Right ventricle myocardium superior (tissue), 1 donor: ENCODE data around the gene LMAN2L. TPM values are rescaled to one million over a fixed set of nuclear protein-coding genes. Genes with fewer than 3 reads are reported as not detected.

Experiments used
- ATAC-seq: fragments of 200-7000 bp; cut with Tn5 transposase; one replicate; pipeline ENCODE4 v1.9.1; 2020; ENCODE audit warnings: mild to moderate bottlenecking; ENCODE audit not compliant: poor library complexity
- DNase-seq: peaks from one replicate; pipeline ENCODE4 v3.0.0-alpha.2; 2020
- intact Hi-C: fragments of 100-400 bp; cut with DNase I; formaldehyde crosslinking; loops from one replicate; pipeline ENCODE4 v1.11.2; 2022
- long read RNA-seq: library from polyadenylated mRNA; unstranded; transcript quantifications from one replicate; pipeline ENCODE4 v2.0.0, GENCODE V29; 2021
- total RNA-seq: library from RNA; stranded (reverse); fragmentation: NEBNext Ultra II Directional; extraction: Animal tissue kit (Norgen Biotek cat#: 25700); gene quantifications from one replicate; pipeline ENCODE4 v1.2.1, GENCODE V29; 2021
- donor health status: DM: no; HTN: yes; CAD: no; lungs with severe emphysema.

The LMAN2L gene, protein sequence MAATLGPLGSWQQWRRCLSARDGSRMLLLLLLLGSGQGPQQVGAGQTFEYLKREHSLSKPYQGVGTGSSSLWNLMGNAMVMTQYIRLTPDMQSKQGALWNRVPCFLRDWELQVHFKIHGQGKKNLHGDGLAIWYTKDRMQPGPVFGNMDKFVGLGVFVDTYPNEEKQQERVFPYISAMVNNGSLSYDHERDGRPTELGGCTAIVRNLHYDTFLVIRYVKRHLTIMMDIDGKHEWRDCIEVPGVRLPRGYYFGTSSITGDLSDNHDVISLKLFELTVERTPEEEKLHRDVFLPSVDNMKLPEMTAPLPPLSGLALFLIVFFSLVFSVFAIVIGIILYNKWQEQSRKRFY
- 25.7 TPM for total RNA-seq
- long read RNA-seq, transcript LMAN2L-201 (8 exons, 2,397 nt) = major isoform, 106 of 116 reads
- long read RNA-seq, transcript LMAN2L-202 (9 exons, 2,020 nt) = minor isoform, 5 of 116 reads
- long read RNA-seq, partial matches to known transcripts = 1 of 116 reads
- long read RNA-seq, other reads (novel, unspliced or antisense) = 2 of 116 reads

GRCh38 chr2:96739633-96740428 is at the start of gene LMAN2L:
LMAN2L (minus strand) TSS chr2:96740064; CDS start chr2:96740040, 24 bp downstream.
- ATAC-seq = peak; percentile 99
- intact Hi-C loops = no loop called here
- DNase-seq = peak; percentile 98

GRCh38 chr2:96789245-96789617 is 49.4 kb upstream of the LMAN2L start:
- ATAC-seq (peak; percentile 25), DNase-seq (no peak)
- intact Hi-C loops = no loop called here

GRCh38 chr2:96788442-96789244 is 48.8 kb upstream of the LMAN2L start:
- intact Hi-C loops = no loop called here
- ATAC-seq (peak; percentile 89), DNase-seq (peak; percentile 78)

DNA sequence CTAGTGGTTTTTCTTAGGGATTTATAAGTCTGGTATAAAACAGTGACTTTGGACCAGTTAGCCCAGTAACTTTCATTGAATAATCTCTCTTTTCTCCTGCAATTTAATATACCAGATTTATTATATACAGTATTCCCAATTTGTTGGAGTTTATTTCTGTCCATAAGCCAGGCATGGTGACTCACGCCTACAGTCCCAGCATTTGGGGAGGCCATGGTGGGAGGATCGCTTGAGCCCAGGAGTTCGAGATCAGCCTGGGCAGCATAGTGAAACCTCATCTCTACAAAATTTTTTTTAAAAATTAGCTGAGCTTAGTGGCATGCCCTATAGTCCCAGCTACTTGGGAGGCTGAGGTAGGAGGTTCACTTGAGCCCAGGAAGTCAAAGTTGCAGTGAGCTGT is 47.5 kb upstream of the LMAN2L start:
- intact Hi-C loops = no loop called here
- ATAC-seq = no peak
- no peak for DNase-seq

DNA sequence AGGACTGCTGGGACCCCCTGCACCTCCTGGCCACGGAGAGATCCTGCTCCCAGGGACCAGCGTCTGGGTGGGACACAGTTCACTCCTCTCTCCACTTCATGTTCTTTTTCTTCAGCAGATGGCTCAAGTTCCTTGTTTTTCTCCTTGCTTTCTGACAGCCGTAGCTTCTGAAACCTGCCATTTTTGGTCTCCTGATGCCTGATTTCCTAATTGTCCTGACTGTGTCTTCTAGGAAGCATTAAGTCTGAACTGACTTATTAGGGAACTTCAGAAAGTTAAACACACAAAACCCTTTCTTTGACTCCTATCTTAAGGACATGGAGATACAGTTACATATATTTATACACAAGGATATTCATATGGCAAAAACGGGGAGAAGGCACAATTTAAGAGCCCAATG is 43.5 kb upstream of the LMAN2L start:
- DNase-seq = no peak
- ATAC-seq = no peak
- intact Hi-C loops = no loop called here

DNA sequence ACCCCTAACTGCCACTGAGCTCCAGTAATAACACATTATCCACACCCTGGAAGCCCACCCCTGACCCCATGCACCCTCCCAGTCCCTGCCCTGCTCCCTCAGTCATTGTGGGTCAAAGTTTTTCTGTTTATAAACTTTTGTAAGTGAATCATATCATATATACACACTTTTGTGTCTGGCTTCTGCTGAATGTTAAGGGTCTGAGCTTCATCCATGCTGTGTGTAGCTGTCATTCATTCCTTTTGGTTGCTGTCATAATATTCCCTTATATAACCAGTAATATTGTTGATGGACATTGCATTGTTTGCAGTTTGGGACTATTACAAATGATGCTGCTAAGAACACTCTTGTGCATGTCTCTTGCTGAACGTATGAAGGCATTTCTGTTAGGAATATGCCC is 35.3 kb upstream of the LMAN2L start:
- no peak for DNase-seq
- no peak for ATAC-seq
- intact Hi-C loops = no loop called here

GRCh38 chr2:96773922-96774321 is 34.1 kb upstream of the LMAN2L start:
- DNase-seq (no peak), ATAC-seq (no peak)
- intact Hi-C loops = no loop called here

DNA sequence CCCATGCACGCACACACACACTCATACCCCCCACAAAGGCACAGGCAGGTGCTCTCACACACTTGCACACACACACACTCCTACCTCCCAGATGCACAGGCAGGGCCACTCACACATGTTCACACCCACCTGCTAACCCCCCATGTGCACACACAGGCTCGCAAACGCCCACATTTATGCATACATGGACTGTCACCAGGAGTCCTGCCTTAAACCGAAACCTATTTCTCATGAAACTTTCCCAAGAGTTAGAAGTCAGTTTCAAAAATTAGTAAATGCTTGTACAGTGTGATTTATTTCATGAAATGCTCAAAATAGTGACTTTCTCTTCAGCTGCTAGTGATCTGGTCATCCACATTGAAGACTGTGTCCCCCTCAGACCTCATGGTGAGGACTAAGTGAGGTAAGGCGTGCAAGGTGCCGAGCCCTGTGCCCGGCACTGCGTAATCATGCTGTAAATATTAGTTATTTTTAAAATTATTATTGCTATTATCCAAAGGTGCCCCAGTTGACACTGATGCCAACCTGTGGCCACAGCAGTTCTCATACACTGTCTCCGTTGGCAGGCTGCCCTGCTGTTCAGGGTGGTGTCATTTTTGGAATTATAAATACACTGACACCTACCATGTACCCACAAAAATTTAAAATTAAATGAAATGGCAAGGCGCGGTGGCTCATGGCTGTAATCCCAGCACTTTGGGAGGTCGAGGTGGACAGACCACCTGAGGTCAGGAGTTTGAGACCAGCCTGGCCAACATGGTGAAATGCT is 33.2 kb upstream of the LMAN2L start:
- intact Hi-C loops = no loop called here
- DNase-seq (no peak), ATAC-seq (no peak)

GRCh38 chr2:96771796-96772618 is 32.1 kb upstream of the LMAN2L start:
- ATAC-seq (no peak), DNase-seq (no peak)
- intact Hi-C loops = no loop called here

DNA sequence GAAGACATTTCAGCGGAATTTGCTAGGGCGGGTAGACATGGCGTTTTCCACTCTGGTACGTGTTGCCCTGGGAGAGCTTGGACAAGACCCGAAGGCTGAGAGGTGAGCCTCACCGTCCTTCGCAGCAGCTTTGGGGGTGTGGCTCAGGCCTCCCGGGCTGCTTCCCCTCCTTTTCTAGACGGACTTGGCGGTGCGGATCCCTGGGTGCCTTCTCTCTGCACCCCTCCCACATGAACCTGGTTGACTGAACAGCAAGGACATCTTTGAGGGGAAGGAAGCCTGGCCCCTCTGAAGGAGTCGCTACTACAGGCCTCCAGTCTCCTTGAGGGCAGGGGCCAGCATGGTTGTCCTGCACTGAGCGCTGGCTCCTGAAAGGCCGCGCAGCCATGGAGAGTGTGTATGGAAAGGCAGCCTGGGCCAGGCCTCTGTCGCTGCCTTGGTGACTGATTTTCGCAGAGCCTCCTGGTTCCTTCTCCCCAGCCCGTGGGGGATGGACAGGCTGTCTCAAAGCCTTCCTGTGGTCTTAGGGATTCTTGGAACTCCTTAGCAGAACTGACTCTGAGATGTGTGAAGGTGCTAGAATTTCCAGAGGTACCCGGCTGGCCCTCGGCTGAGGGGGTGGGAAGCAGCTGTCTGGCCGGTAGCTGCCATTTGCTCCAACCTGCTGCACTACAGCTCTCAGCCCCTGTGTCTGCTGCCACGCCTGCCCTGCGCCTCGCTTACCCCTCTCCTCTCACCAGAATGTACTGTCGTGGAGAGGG is 30.8 kb upstream of the LMAN2L start:
- intact Hi-C loops = no loop called here
- ATAC-seq = no peak

GRCh38 chr2:96769814-96770213 is 29.9 kb upstream of the LMAN2L start:
- intact Hi-C loops = no loop called here
- ATAC-seq = peak; percentile 96
- DNase-seq = peak; percentile 86

More for the DNA sequence above, 30.8 kb upstream of the LMAN2L start:
- no peak for DNase-seq

- intact Hi-C loops = no loop called here
- DNase-seq = no peak
- ATAC-seq = no peak
Observed at GRCh38 chr2:96768083-96768561, 28.3 kb upstream of the LMAN2L start.

GRCh38 chr2:96767135-96767871 is 27.4 kb upstream of the LMAN2L start:
- ATAC-seq (no peak), DNase-seq (no peak)
- intact Hi-C loops = no loop called here

GRCh38 chr2:96764253-96764637 is 24.4 kb upstream of the LMAN2L start:
- ATAC-seq (no peak), DNase-seq (no peak)
- intact Hi-C loops = loop anchor here (5.0 kb wide), 1 partner anchor 33 kb away; no protein-coding TSS in a partner anchor

- DNase-seq (no peak), ATAC-seq (no peak)
- intact Hi-C loops = loop anchor here (5.0 kb wide), 1 partner anchor 34 kb away; no protein-coding TSS in a partner anchor
Observed at GRCh38 chr2:96763511-96764252, 23.8 kb upstream of the LMAN2L start.
